Loucy (cell line): ENCODE data around the gene VWA8.

Experiments used
- CTCF ChIP-seq: fragments of 200-600 bp; sonication (generic); conservative IDR thresholded peaks from 2 replicates; pipeline ENCODE4 v1.5.1; 2014; ENCODE audit warnings: mild to moderate bottlenecking, antibody characterized with exemption, low read length
- EZH2phosphoT487 ChIP-seq: fragments of 200-600 bp; IDR thresholded peaks from 2 replicates; pipeline ENCODE4 v1.6.1; 2018; ENCODE audit warnings: antibody characterized with exemption, mild to moderate bottlenecking, moderate library complexity, borderline replicate concordance

- TF ChIP-seq CTCF, result no peak
- TF ChIP-seq EZH2phosphoT487, result no peak
Observed at GRCh38 chr13:41997396-41997795, 36.5 kb upstream of the VWA8 start.
